ENCODE data around the gene CAAP1. TPM values are rescaled to one million over a fixed set of nuclear protein-coding genes. Genes with fewer than 3 reads are reported as not detected.

The CAAP1 gene, protein sequence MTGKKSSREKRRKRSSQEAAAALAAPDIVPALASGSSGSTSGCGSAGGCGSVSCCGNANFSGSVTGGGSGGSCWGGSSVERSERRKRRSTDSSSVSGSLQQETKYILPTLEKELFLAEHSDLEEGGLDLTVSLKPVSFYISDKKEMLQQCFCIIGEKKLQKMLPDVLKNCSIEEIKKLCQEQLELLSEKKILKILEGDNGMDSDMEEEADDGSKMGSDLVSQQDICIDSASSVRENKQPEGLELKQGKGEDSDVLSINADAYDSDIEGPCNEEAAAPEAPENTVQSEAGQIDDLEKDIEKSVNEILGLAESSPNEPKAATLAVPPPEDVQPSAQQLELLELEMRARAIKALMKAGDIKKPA
- total RNA-seq (2013): 17.0 TPM
- 1 to 10 TPM; 4.0 to 9.1 (median 8.7) TPM for polyA plus RNA-seq
- polyA minus RNA-seq: 13.2 and 15.9 TPM in 2 replicates
- 2.4 to 16.1 (median 10.3) reads per million in 11 experiments for total RNA-seq

DNA sequence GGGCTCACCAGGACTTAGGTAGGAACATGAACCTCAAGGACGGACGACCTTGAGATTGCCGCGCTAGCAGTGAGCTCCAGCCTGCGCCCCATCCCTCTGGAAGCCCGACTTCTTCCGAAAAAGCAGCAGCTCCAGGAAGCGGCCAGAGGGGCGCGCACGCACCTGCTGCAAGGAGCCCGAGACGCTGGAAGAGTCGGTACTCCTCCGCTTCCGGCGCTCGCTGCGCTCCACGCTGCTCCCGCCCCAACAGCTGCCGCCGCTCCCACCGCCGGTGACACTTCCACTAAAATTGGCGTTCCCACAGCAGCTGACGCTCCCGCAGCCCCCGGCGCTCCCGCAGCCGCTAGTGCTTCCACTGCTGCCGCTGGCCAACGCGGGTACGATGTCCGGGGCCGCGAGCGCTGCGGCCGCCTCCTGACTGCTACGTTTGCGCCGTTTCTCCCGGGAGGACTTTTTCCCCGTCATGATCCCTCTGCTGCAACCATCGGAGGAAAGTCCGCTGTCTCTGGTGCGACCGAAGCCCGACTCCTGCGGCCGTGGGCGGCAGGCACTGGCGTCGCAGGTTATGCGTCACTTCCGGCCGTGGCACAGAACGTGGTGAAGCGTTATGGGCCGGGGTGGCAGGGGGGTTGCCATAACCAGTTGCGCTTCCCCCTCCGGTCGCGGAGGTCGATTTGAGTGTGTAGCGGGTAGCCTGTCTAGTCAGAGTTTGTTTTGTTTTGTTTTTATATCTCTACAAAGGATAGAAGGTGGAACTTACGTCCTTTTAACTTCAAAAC is at the start of gene CAAP1:
TSS of gene CAAP1 (minus strand) at position 552 of the 779 bp plus-strand sequence. CDS start at position 465, 87 bp downstream.
- peaks cover 24% of the 10 kb centered on the region for H3K4me1 Mint-ChIP-seq
- H3K4me1 ChIP-seq (ENCODE audit: control insufficient read depth in 1 of 2, insufficient read depth in 2 of 2, low read length in 2 of 2): peaks cover 9 to 17% of the 10 kb centered on the region in 2 donors
- peak within 1 kb of the TSS; percentile 99 to 100 for H3K4me3 Mint-ChIP-seq

More for the DNA sequence above, at the start of gene CAAP1:
- intact Hi-C loops (cut with micrococcal nuclease): loop anchor here (5.0 kb wide), 1 partner anchor 55 kb away; the partner anchor contains the start of gene PLAA (in 2 of the 2)
- peak within 1 kb of the TSS; percentile 92 to 99 (median 98) for H3K27ac Mint-ChIP-seq
- no peaks in the 10 kb centered on the region for H3K36me3 Mint-ChIP-seq
- H3K9me3 Mint-ChIP-seq: peaks cover 7 to 16% (median 12%) of the 10 kb centered on the region in 7 donors
- peaks cover 4 to 13% of the 10 kb centered on the region in 2 donors for H3K9me3 ChIP-seq (replicated peaks in 1 of 2; ENCODE audit: control insufficient read depth in 1 of 2, insufficient read depth in 1 of 2, low read length in 2 of 2)
- peak; percentile 92 to 97 (median 93) for DNase-seq
- peak within 1 kb of the TSS; percentile 82 to 90 (median 87) for H3K4me3 ChIP-seq (replicated peaks in 1 of 3; ENCODE audit: low read depth in 2 of 3, low read length in 3 of 3)
- H3K27me3 ChIP-seq (ENCODE audit: control insufficient read depth in 2 of 2, insufficient read depth in 2 of 2, low read length in 2 of 2): no peaks in the 10 kb centered on the region
- TF ChIP-seq, protein P1, sequence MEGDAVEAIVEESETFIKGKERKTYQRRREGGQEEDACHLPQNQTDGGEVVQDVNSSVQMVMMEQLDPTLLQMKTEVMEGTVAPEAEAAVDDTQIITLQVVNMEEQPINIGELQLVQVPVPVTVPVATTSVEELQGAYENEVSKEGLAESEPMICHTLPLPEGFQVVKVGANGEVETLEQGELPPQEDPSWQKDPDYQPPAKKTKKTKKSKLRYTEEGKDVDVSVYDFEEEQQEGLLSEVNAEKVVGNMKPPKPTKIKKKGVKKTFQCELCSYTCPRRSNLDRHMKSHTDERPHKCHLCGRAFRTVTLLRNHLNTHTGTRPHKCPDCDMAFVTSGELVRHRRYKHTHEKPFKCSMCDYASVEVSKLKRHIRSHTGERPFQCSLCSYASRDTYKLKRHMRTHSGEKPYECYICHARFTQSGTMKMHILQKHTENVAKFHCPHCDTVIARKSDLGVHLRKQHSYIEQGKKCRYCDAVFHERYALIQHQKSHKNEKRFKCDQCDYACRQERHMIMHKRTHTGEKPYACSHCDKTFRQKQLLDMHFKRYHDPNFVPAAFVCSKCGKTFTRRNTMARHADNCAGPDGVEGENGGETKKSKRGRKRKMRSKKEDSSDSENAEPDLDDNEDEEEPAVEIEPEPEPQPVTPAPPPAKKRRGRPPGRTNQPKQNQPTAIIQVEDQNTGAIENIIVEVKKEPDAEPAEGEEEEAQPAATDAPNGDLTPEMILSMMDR (IDR thresholded peaks at IDR 0.05): peak; percentile 16
- WGBS (ENCODE audit: insufficient coverage): 1% methylated on average over 59 of the region's 70 CpGs
- H3K9ac ChIP-seq (ENCODE audit: insufficient read depth, low read length, poor library complexity, severe bottlenecking): peak within 1 kb of the TSS; percentile 94
- peaks cover 46% of the 10 kb centered on the region for H3K79me2 ChIP-seq (ENCODE audit: insufficient read depth, low read length)
- peak within 1 kb of the TSS; percentile 83 to 91 for H3K27ac ChIP-seq (ENCODE audit: low read depth in 1 of 2, low read length in 2 of 2)
- H3K36me3 ChIP-seq (replicated peaks in 1 of 2; ENCODE audit: control insufficient read depth in 1 of 2, insufficient read depth in 2 of 2, low read length in 2 of 2): no peaks in the 10 kb centered on the region
- peaks cover 0 to 3% (median 2%) of the 10 kb centered on the region in 3 donors for H3K27me3 Mint-ChIP-seq (ENCODE audit: low read depth in 3 of 3)
- peak within 1 kb of the TSS; percentile 88 for H2AFZ ChIP-seq (ENCODE audit: insufficient read depth, low read depth, low read length, poor library complexity, severe bottlenecking)
- H4K20me1 ChIP-seq (ENCODE audit: insufficient read depth, low read length): no peaks in the 10 kb centered on the region
- peak within 1 kb of the TSS; percentile 81 for H3K4me2 ChIP-seq (replicated peaks; ENCODE audit: extremely low read depth, low read length, poor library complexity, severe bottlenecking)
